Fibroblast of upper back skin (primary cell): ENCODE results near the gene HOXA7.

Source experiments
- DNase-seq: peaks from one replicate; pipeline ENCODE4 v3.0.0-alpha.2; 2013

Gene HOXA7

GRCh38 chr7:27130540-27131389 lies 25.7 kb downstream of the HOXA7 start, which contains the start of gene HOXA4:
Gene HOXA4, minus strand, starts transcription at chr7:27130757. Its CDS starts 24 bp downstream, at chr7:27130733.
- peak; percentile 86 for DNase-seq

GRCh38 chr7:27129729-27130539 lies 26.5 kb downstream of the HOXA7 start:
- DNase-seq: no peak

- DNase-seq: no peak
These were observed 27.4 kb downstream of the HOXA7 start for GRCh38 chr7:27128776-27129728.

GRCh38 chr7:27128034-27128433 lies 28.4 kb downstream of the HOXA7 start:
- DNase-seq: peak; percentile 70

GRCh38 chr7:27126596-27127327 lies 29.7 kb downstream of the HOXA7 start:
- DNase-seq: no peak

- no peak for DNase-seq
These were observed 30.5 kb downstream of the HOXA7 start for GRCh38 chr7:27125986-27126394.

- DNase-seq: no peak
These were observed 31.4 kb downstream of the HOXA7 start for GRCh38 chr7:27124902-27125689.

- DNase-seq: peak; percentile 95
These were observed 32.2 kb downstream of the HOXA7 start for GRCh38 chr7:27124096-27124901.

GRCh38 chr7:27123477-27124053 lies 32.9 kb downstream of the HOXA7 start:
- no peak for DNase-seq

- no peak for DNase-seq
These were observed 33.4 kb downstream of the HOXA7 start for GRCh38 chr7:27123007-27123476.

GRCh38 chr7:27122077-27122910 lies 34.2 kb downstream of the HOXA7 start:
- DNase-seq: no peak

GRCh38 chr7:27121684-27122076 lies 34.8 kb downstream of the HOXA7 start:
- no peak for DNase-seq

GRCh38 chr7:27119412-27119911 lies 37.0 kb downstream of the HOXA7 start:
- no peak for DNase-seq

GRCh38 chr7:27118580-27118979 lies 37.9 kb downstream of the HOXA7 start:
- DNase-seq: no peak

GRCh38 chr7:27117887-27118491 lies 38.5 kb downstream of the HOXA7 start:
- peak; percentile 70 for DNase-seq

- DNase-seq: no peak
These were observed 39.3 kb downstream of the HOXA7 start for GRCh38 chr7:27116962-27117886.
